Spleen (tissue), 11 donors: ENCODE measurements around the gene PRSS57. TPM values are rescaled to one million over a fixed set of nuclear protein-coding genes. Genes with fewer than 3 reads are reported as not detected.

Experiments used
- DNase-seq: peaks from one replicate; pipeline ENCODE4 v3.0.0-alpha.2; 2020
- H3K27ac ChIP-seq, 8 donors: fragments of 200-600 bp; sonication (generic) in 7 of 8; 1 replicate in 4 of 8; 2 replicates in 4 of 8; pipeline versions ENCODE4 v1.5.0 to v1.8.0; 2016 to 2021; ENCODE audit warnings: inconsistent platforms in 4 of 8, mild to moderate bottlenecking in 4 of 8, moderate library complexity in 1 of 8
- H3K27me3 ChIP-seq, 7 donors: fragments of 200-600 bp; sonication (generic) in 6 of 7; replicated peaks in 1 of 7; 1 replicate in 4 of 7; 2 replicates in 3 of 7; pipeline versions ENCODE4 v1.5.0 to v1.8.0; 2016 to 2021; ENCODE audit warnings: inconsistent platforms in 3 of 7, mild to moderate bottlenecking in 1 of 7
- H3K36me3 ChIP-seq, 6 donors: fragments of 200-600 bp; sonication (generic) in 5 of 6; 1 replicate in 4 of 6; 2 replicates in 2 of 6; pipeline versions ENCODE4 v1.5.0 to v1.8.0; 2016 to 2021; ENCODE audit warnings: inconsistent platforms in 2 of 6
- H3K4me1 ChIP-seq, 6 donors: fragments of 200-600 bp; sonication (generic) in 5 of 6; 1 replicate in 3 of 6; 2 replicates in 3 of 6; pipeline versions ENCODE4 v1.5.0 to v1.8.0; 2016 to 2021; ENCODE audit warnings: inconsistent platforms in 3 of 6
- H3K4me3 ChIP-seq, 8 donors: fragments of 200-600 bp; sonication (generic) in 7 of 8; 1 replicate in 4 of 8; 2 replicates in 4 of 8; pipeline versions ENCODE4 v1.5.0 to v1.8.0; 2016 to 2021; ENCODE audit warnings: inconsistent platforms in 4 of 8, mild to moderate bottlenecking in 4 of 8, moderate library complexity in 2 of 8
- H3K9me3 ChIP-seq, 8 donors: fragments of 200-600 bp; sonication (generic) in 7 of 8; 1 replicate in 4 of 8; 2 replicates in 4 of 8; pipeline versions ENCODE4 v1.5.0 to v1.8.0; 2016 to 2021; ENCODE audit warnings: inconsistent platforms in 4 of 8
- CTCF ChIP-seq, 11 experiments: fragments of 200-600 bp in 7 of 11; fragments of 450-650 bp in 4 of 11; sonication (generic) in 4 of 11; IDR thresholded peaks in 8 of 11; conservative IDR thresholded peaks in 3 of 11; 1 replicate in 7 of 11; 2 replicates in 4 of 11; pipeline versions ENCODE4 v1.4.0 to v1.8.0; 2016 to 2021; ENCODE audit warnings: antibody characterized with exemption in 11 of 11, inconsistent platforms in 4 of 11, mild to moderate bottlenecking in 1 of 11
- POLR2A ChIP-seq, 3 donors: fragments of 450-650 bp; IDR thresholded peaks; one replicate each; pipeline ENCODE4 v1.5.1; 2017; ENCODE audit warnings: antibody characterized with exemption in 3 of 3, mild to moderate bottlenecking in 1 of 3
- POLR2AphosphoS5 ChIP-seq, 3 donors: sonication (generic); formaldehyde crosslinking; IDR thresholded peaks; one replicate each; pipeline ENCODE4 v1.5.1; 2017; ENCODE audit warnings: antibody characterized with exemption in 3 of 3
- WGBS, 5 donors: extraction: QIAGEN DNeasy Blood & Tissue Kit in 3 of 5; methylation state at CpG; one replicate each; pipeline versions ENCODE4 v1.1.5 to v1.1.7; 2013 to 2018; 5-methylcytosine and 5-hydroxymethylcytosine counted together
- intact Hi-C: fragments of 100-400 bp; cut with DNase I; formaldehyde crosslinking; loops from one replicate; pipeline ENCODE4 v1.15.0; 2023; ENCODE audit warnings: low total_unique reads
- polyA plus RNA-seq, 3 donors: library from polyadenylated mRNA; stranded (reverse); fragments of 200-250 nt; gene quantifications; one replicate each; pipeline ENCODE4 v1.2.1, GENCODE V29; 2013
- total RNA-seq, 7 donors: library from RNA; depleted of rRNA in 3 of 7; stranded (reverse); fragments of >200 nt in 3 of 7; fragmentation: NEBNext Ultra II Directional in 4 of 7; extraction: Animal tissue kit (Norgen Biotek cat#: 25700) in 4 of 7; gene quantifications; one replicate each; pipeline versions ENCODE4 v1.1.0 to v1.2.1, GENCODE V29; 2016 to 2021
- donor health status: healthy with polysubstance abuse.
- donor health status: DM: no; HTN: no; CAD: no; lungs with moderate emphysema.
- donor health status: DM: no; HTN: no; CAD: no.
- donor health status: Bipolar disorder and iron deficiency.
- donor health status: healthy.
- donor health status: DM: no; HTN: no; CAD: no.
- donor health status: DM: yes; HTN: yes; CAD: no.

The PRSS57 gene
- total and polyA plus RNA-seq, 10 donors = 0.24 to 2.5 (median 0.54) TPM; not detected in 2

DNA sequence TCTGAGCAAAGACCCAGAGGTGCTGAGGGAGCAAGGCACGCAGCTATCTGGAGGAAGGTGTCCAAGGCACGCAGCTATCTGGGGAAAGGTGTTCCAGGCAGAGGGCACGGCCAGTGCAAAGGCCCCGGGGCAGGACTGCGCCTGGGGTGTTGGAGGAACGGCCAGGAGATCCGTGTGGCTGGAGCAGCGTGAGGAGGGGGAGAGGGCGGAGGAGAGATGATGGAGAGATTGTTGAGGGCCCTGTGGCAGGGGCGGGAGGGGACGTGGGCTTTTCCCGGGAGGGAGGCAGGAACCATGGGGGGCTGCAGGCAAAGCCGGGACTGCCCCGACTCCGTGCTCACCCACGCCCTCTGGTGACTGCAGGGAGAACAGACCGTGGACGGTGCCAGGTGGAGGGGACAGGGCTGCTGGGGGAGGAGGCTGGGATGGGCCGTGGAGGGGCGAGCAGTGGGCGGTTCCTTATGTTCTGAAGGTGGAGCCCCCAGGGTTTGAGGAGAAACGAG, 42.4 kb upstream of the PRSS57 start:
- H3K27me3 ChIP-seq = peaks cover 0 to 4% (median 0%) of the 10 kb centered on the region in 7 donors
- 36 to 45% (median 42%) methylated on average over 19 to 22 of the region's 22 CpGs for WGBS, 5 donors
- H3K9me3 ChIP-seq = no peaks in the 10 kb centered on the region
- H3K27ac ChIP-seq = no peak overlapping the region
- intact Hi-C loops = loop anchor here (10.0 kb wide), 1 partner anchor 153 kb away; the partner anchor contains the start of gene HCN2
- H3K4me3 ChIP-seq = no peak overlapping the region
- DNase-seq = peak; percentile 82
- TF ChIP-seq POLR2AphosphoS5 (IDR thresholded peaks at IDR 0.05) (peak in 2 of 3 donors; percentile 37 to 39), CTCF (IDR thresholded peaks at IDR 0.05 in 8 of 11, conservative IDR thresholded peaks at IDR 0.05 in 3 of 11) (peak in 10 of 11 experiments; percentile 25 to 71 (median 58)), POLR2A (IDR thresholded peaks at IDR 0.05) (no peak)
- peaks cover 0 to 14% (median 0%) of the 10 kb centered on the region in 6 donors for H3K36me3 ChIP-seq
- peaks cover 0 to 32% (median 14%) of the 10 kb centered on the region in 6 donors for H3K4me1 ChIP-seq

DNA sequence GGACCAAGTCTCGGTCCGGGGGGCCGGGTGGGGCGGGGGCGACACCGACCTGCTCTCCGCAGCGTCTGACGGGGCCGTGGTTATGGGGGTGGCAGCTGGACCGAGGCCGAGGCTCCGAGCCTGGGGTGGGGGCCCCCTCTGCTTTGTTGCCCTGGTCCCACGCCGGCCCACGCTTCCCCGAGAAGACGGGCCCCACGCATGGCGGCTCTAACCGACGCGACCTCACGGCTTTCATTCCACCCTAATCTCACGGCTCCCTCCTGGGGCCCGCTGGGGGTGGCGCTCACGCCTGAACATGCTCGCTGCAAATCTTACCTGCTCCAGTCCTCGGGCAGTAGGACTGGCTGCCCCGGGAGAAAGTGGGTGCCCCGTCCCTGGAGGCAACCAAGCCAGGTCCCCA, 40.9 kb upstream of the PRSS57 start:
- no peak overlapping the region for H3K4me3 ChIP-seq
- H3K27ac ChIP-seq = no peak overlapping the region
- WGBS, 5 donors = 92 to 96% (median 93%) methylated on average over 24 to 32 of the region's 32 CpGs
- peaks cover 0 to 32% (median 15%) of the 10 kb centered on the region in 6 donors for H3K4me1 ChIP-seq
- no peak for TF ChIP-seq POLR2AphosphoS5 (IDR thresholded peaks at IDR 0.05)
- intact Hi-C loops = loop anchor here (10.0 kb wide), 1 partner anchor 151 kb away; the partner anchor contains the start of gene HCN2
- peaks cover 0 to 14% (median 0%) of the 10 kb centered on the region in 6 donors for H3K36me3 ChIP-seq
- no peaks in the 10 kb centered on the region for H3K9me3 ChIP-seq
- H3K27me3 ChIP-seq = peaks cover 0 to 4% (median 0%) of the 10 kb centered on the region in 7 donors
- no peak for DNase-seq

GRCh38 chr19:734716-735115, 39.5 kb upstream of the PRSS57 start:
- WGBS, 5 donors = 85 to 95% (median 88%) methylated on average over 13 of the region's 13 CpGs
- H3K4me1 ChIP-seq = peaks cover 0 to 43% (median 22%) of the 10 kb centered on the region in 6 donors
- TF ChIP-seq CTCF (IDR thresholded peaks at IDR 0.05 in 8 of 11, conservative IDR thresholded peaks at IDR 0.05 in 3 of 11) (no peak), POLR2A (IDR thresholded peaks at IDR 0.05) (no peak), POLR2AphosphoS5 (IDR thresholded peaks at IDR 0.05) (no peak)

GRCh38 chr19:732148-733069, 37.2 kb upstream of the PRSS57 start:
- peaks cover 0 to 10% (median 0%) of the 10 kb centered on the region in 6 donors for H3K36me3 ChIP-seq
- H3K4me3 ChIP-seq = no peak overlapping the region
- no peaks in the 10 kb centered on the region for H3K27me3 ChIP-seq
- H3K9me3 ChIP-seq = no peaks in the 10 kb centered on the region
- H3K27ac ChIP-seq = peak overlapping the region in 2 of 8 donors; percentile 48 to 63
- peaks cover 0 to 54% (median 31%) of the 10 kb centered on the region in 6 donors for H3K4me1 ChIP-seq
- WGBS, 5 donors = 62 to 68% (median 65%) methylated on average over 22 to 24 of the region's 24 CpGs
- intact Hi-C loops = loop anchor here (5.0 to 10.0 kb wide), 2 partner anchors 65 to 148 kb away; partner anchors contain the start of gene HCN2
- no peak for DNase-seq
- no peak for TF ChIP-seq POLR2AphosphoS5 (IDR thresholded peaks at IDR 0.05)
- no peak for TF ChIP-seq POLR2A (IDR thresholded peaks at IDR 0.05)
- no peak for TF ChIP-seq CTCF (IDR thresholded peaks at IDR 0.05 in 8 of 11, conservative IDR thresholded peaks at IDR 0.05 in 3 of 11)

More at GRCh38 chr19:734716-735115, 39.5 kb upstream of the PRSS57 start:
- H3K9me3 ChIP-seq = no peaks in the 10 kb centered on the region
- DNase-seq = no peak
- H3K27ac ChIP-seq = peak overlapping the region in 3 of 8 donors; percentile 44 to 63 (median 48)
- intact Hi-C loops = loop anchor here (5.0 to 10.0 kb wide), 2 partner anchors 67 to 150 kb away; partner anchors contain the start of gene HCN2
- no peak overlapping the region for H3K4me3 ChIP-seq
- H3K27me3 ChIP-seq = peaks cover 0 to 4% (median 0%) of the 10 kb centered on the region in 7 donors
- peaks cover 0 to 10% (median 0%) of the 10 kb centered on the region in 6 donors for H3K36me3 ChIP-seq
